Neural cell (in vitro differentiated cells): ENCODE measurements around the gene LECT2. TPM values are rescaled to one million over a fixed set of nuclear protein-coding genes. Genes with fewer than 3 reads are reported as not detected.

Experiments
- H2AFZ ChIP-seq: fragments of 200-600, 300-800 bp; sonication (generic), shearing (Covaris generic); 2 replicates; pipeline ENCODE4 v1.6.0; 2014; ENCODE audit warnings: low read depth, mild to moderate bottlenecking, antibody characterized with exemption, low read length, moderate library complexity
- H3F3A ChIP-seq: fragments of 200-600 bp; shearing (Covaris generic); 2 replicates; pipeline ENCODE4 v1.6.1; 2016; ENCODE audit warnings: mild to moderate bottlenecking, moderate library complexity, mixed read lengths, antibody characterized with exemption, low read length; ENCODE audit not compliant: insufficient read depth, poor library complexity, severe bottlenecking
- H3K27ac ChIP-seq: fragments of 200-600, 300-800 bp; sonication (generic), shearing (Covaris generic); 2 replicates; pipeline ENCODE4 v1.5.1; 2014; ENCODE audit warnings: mild to moderate bottlenecking, low read length, moderate library complexity
- H3K27me3 ChIP-seq: fragments of 300-800, 200-600 bp; sonication (generic), shearing (Covaris generic); 2 replicates; pipeline ENCODE4 v1.6.0; 2014; ENCODE audit warnings: mild to moderate bottlenecking, low read depth, low read length, moderate library complexity; ENCODE audit not compliant: insufficient read depth
- H3K36me3 ChIP-seq: fragments of 300-800, 200-600 bp; sonication (generic), shearing (Covaris generic); 2 replicates; pipeline ENCODE4 v1.5.1; 2014; ENCODE audit warnings: mild to moderate bottlenecking, antibody characterized with exemption, low read length, moderate library complexity; ENCODE audit not compliant: insufficient read depth
- H3K4me2 ChIP-seq: fragments of 300-800, 200-600 bp; sonication (generic), shearing (Covaris generic); 2 replicates; pipeline ENCODE4 v1.6.0; 2014; ENCODE audit warnings: mild to moderate bottlenecking, low read length
- H3K4me3 ChIP-seq: fragments of 300-800, 200-600 bp; sonication (generic), shearing (Covaris generic); 2 replicates; pipeline ENCODE4 v1.5.1; 2014; ENCODE audit warnings: mild to moderate bottlenecking, low read length, moderate library complexity
- H3K79me2 ChIP-seq: fragments of 200-600 bp; shearing (Covaris generic); replicated peaks from 2 replicates; pipeline ENCODE4 v1.6.0; 2014; ENCODE audit warnings: mild to moderate bottlenecking, low read length, moderate library complexity; ENCODE audit not compliant: insufficient read depth
- H3K9ac ChIP-seq: fragments of 300-800, 200-600 bp; sonication (generic), shearing (Covaris generic); 2 replicates; pipeline ENCODE4 v1.6.1; 2016; ENCODE audit warnings: mild to moderate bottlenecking, low read length, mixed read lengths
- H3K9me2 ChIP-seq: fragments of 200-600 bp; shearing (Covaris generic); 2 replicates; pipeline ENCODE4 v1.6.1; 2016; ENCODE audit warnings: mild to moderate bottlenecking, low read length, mixed read lengths; ENCODE audit not compliant: insufficient read depth
- H3K9me3 ChIP-seq: fragments of 200-600, 300-800 bp; sonication (generic), shearing (Covaris generic); 2 replicates; pipeline ENCODE4 v1.6.1; 2016; ENCODE audit warnings: mild to moderate bottlenecking, mixed run types, low read length, moderate library complexity, mixed read lengths
- H4K20me1 ChIP-seq: fragments of 200-600 bp; shearing (Covaris generic); 2 replicates; pipeline ENCODE4 v1.6.1; 2016; ENCODE audit warnings: mild to moderate bottlenecking, mixed run types; ENCODE audit not compliant: insufficient read depth
- CTCF ChIP-seq: fragments of 450-650 bp; IDR thresholded peaks from 2 replicates; pipeline ENCODE4 v1.5.1; 2014; ENCODE audit warnings: antibody characterized with exemption, mild to moderate bottlenecking, moderate library complexity; ENCODE audit not compliant: poor library complexity, severe bottlenecking
- EP300 ChIP-seq: fragments of 450-650 bp; conservative IDR thresholded peaks from 2 replicates; pipeline ENCODE4 v1.6.1; 2014; ENCODE audit warnings: antibody characterized with exemption, mild to moderate bottlenecking, moderate library complexity; ENCODE audit not compliant: poor library complexity, severe bottlenecking
- EZH2 ChIP-seq: fragments of 200-600, 300-800 bp; shearing (Covaris generic), sonication (generic); IDR thresholded peaks from 2 replicates; pipeline ENCODE4 v1.6.1; 2014; ENCODE audit warnings: antibody characterized with exemption, low read length, borderline replicate concordance, mild to moderate bottlenecking; ENCODE audit not compliant: insufficient read depth, poor library complexity, severe bottlenecking
- MXI1 ChIP-seq: fragments of 450-650 bp; conservative IDR thresholded peaks from 2 replicates; pipeline ENCODE4 v1.6.1; 2014; ENCODE audit warnings: antibody characterized with exemption, mild to moderate bottlenecking; ENCODE audit not compliant: poor library complexity, severe bottlenecking
- POLR2AphosphoS5 ChIP-seq: IDR thresholded peaks from 2 replicates; pipeline ENCODE4 v1.6.1; 2012
- RAD21 ChIP-seq: fragments of 450-650 bp; conservative IDR thresholded peaks from 2 replicates; pipeline ENCODE4 v1.6.1; 2014; ENCODE audit warnings: antibody characterized with exemption, mild to moderate bottlenecking, moderate library complexity
- REST ChIP-seq: IDR thresholded peaks from 2 replicates; pipeline ENCODE4 v1.6.1; 2012; ENCODE audit warnings: borderline replicate concordance
- SMC3 ChIP-seq: fragments of 450-650 bp; conservative IDR thresholded peaks from 2 replicates; pipeline ENCODE4 v1.6.1; 2014; ENCODE audit warnings: antibody characterized with exemption, mild to moderate bottlenecking, moderate library complexity; ENCODE audit not compliant: poor library complexity
- TAF1 ChIP-seq: IDR thresholded peaks from 2 replicates; pipeline ENCODE4 v1.6.1; 2012; ENCODE audit warnings: low read depth
- polyA plus RNA-seq: library from polyadenylated mRNA; depleted of rRNA; stranded (reverse); fragments of >200 nt; gene quantifications from 2 replicates; pipeline ENCODE4 v1.2.3, GENCODE V29; 2014

Gene LECT2
- polyA plus RNA-seq, 1 donor from 2014 or later: not detected

- Histone ChIP-seq H3K4me2 (no peak overlapping the region), H4K20me1 (no peaks in the 10 kb centered on the region)
Measured at GRCh38 chr5:135985951-135986350, 31.2 kb upstream of the LECT2 start.

GRCh38 chr5:135980620-135981019 is 25.8 kb upstream of the LECT2 start:
- H3F3A ChIP-seq: no peaks in the 10 kb centered on the region
- no peak overlapping the region for H3K9ac ChIP-seq
- H4K20me1 ChIP-seq: no peaks in the 10 kb centered on the region
- no peak overlapping the region for H3K27ac ChIP-seq
- H3K4me2 ChIP-seq: no peak overlapping the region
- H2AFZ ChIP-seq: no peak overlapping the region
- H3K27me3 ChIP-seq: no peaks in the 10 kb centered on the region
- H3K79me2 ChIP-seq: no peaks in the 10 kb centered on the region
- no peaks in the 10 kb centered on the region for H3K36me3 ChIP-seq
- no peaks in the 10 kb centered on the region for H3K9me3 ChIP-seq
- H3K4me3 ChIP-seq: no peak overlapping the region
- no peaks in the 10 kb centered on the region for H3K9me2 ChIP-seq
- TF ChIP-seq CTCF: no peak
- TF ChIP-seq SMC3: no peak
- TF ChIP-seq EP300: no peak
- no peak for TF ChIP-seq TAF1
- no peak for TF ChIP-seq POLR2AphosphoS5
- TF ChIP-seq EZH2: no peak
- no peak for TF ChIP-seq MXI1
- no peak for TF ChIP-seq RAD21

More at GRCh38 chr5:135985951-135986350, 31.2 kb upstream of the LECT2 start:
- Histone ChIP-seq H3K9ac (no peak overlapping the region), H3K9me2 (no peaks in the 10 kb centered on the region), H3K79me2 (no peaks in the 10 kb centered on the region), H3K36me3 (no peaks in the 10 kb centered on the region), H3K27me3 (no peaks in the 10 kb centered on the region), H3F3A (no peaks in the 10 kb centered on the region), H2AFZ (no peak overlapping the region), H3K9me3 (no peaks in the 10 kb centered on the region), H3K4me3 (no peak overlapping the region), H3K27ac (no peak overlapping the region)
- no peak for TF ChIP-seq TAF1
- TF ChIP-seq CTCF: no peak
- no peak for TF ChIP-seq REST
- TF ChIP-seq MXI1: no peak
- no peak for TF ChIP-seq EZH2
- no peak for TF ChIP-seq EP300
- TF ChIP-seq RAD21: no peak
- no peak for TF ChIP-seq POLR2AphosphoS5
- no peak for TF ChIP-seq SMC3
